Suprapubic skin (tissue), 4 donors: ENCODE results near the gene PSMC4.

Experiments
- EP300 ChIP-seq: sonication (generic); formaldehyde crosslinking; IDR thresholded peaks from one replicate; pipeline ENCODE4 v1.6.1; 2017; ENCODE audit warnings: antibody characterized with exemption
- POLR2A ChIP-seq, 2 donors: fragments of 450-650 bp; IDR thresholded peaks; one replicate each; pipeline ENCODE4 v1.6.1; 2017; ENCODE audit warnings: antibody characterized with exemption in 2 of 2, mild to moderate bottlenecking in 2 of 2, moderate library complexity in 2 of 2
- POLR2AphosphoS5 ChIP-seq, 3 donors: sonication (generic); formaldehyde crosslinking; IDR thresholded peaks; one replicate each; pipeline ENCODE4 v1.6.1; 2017; ENCODE audit warnings: antibody characterized with exemption in 3 of 3
- TF ChIP-seq, protein P1 (sequence below), 2 donors: fragments of 200-600 bp in 1 of 2; fragments of 450-650 bp in 1 of 2; sonication (generic) in 1 of 2; IDR thresholded peaks; one replicate each; pipeline ENCODE4 v1.5.1; 2016 to 2019; ENCODE audit warnings: antibody characterized with exemption in 2 of 2, mild to moderate bottlenecking in 1 of 2, moderate library complexity in 1 of 2

DNA sequence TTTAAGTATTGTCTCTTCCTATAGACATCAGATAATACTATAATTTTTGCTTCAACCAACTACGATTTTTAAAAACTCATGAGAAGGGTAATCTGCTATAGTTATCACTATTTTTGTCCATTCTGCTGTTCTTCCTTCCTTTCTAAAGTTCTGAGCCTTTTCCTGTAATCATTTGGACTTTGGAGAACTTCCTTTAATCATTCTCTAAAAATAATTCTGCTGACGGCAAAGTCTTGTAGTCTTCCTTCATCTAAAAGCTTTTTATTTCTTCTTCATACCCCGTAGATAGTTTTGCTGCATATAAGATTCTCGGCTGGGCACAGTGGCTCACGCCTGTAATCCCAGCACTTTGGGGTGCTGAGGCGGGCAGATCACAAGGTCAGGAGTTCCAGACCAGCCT lies 31.4 kb upstream of the PSMC4 start:
- TF ChIP-seq EP300 (no peak), POLR2AphosphoS5 (IDR thresholded peaks at IDR 0.05) (no peak), POLR2A (IDR thresholded peaks at IDR 0.05) (no peak)
- TF ChIP-seq, protein P1, sequence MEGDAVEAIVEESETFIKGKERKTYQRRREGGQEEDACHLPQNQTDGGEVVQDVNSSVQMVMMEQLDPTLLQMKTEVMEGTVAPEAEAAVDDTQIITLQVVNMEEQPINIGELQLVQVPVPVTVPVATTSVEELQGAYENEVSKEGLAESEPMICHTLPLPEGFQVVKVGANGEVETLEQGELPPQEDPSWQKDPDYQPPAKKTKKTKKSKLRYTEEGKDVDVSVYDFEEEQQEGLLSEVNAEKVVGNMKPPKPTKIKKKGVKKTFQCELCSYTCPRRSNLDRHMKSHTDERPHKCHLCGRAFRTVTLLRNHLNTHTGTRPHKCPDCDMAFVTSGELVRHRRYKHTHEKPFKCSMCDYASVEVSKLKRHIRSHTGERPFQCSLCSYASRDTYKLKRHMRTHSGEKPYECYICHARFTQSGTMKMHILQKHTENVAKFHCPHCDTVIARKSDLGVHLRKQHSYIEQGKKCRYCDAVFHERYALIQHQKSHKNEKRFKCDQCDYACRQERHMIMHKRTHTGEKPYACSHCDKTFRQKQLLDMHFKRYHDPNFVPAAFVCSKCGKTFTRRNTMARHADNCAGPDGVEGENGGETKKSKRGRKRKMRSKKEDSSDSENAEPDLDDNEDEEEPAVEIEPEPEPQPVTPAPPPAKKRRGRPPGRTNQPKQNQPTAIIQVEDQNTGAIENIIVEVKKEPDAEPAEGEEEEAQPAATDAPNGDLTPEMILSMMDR (IDR thresholded peaks at IDR 0.05): no peak
